ENCODE measurements around the gene GPR108.

Gene GPR108

DNA sequence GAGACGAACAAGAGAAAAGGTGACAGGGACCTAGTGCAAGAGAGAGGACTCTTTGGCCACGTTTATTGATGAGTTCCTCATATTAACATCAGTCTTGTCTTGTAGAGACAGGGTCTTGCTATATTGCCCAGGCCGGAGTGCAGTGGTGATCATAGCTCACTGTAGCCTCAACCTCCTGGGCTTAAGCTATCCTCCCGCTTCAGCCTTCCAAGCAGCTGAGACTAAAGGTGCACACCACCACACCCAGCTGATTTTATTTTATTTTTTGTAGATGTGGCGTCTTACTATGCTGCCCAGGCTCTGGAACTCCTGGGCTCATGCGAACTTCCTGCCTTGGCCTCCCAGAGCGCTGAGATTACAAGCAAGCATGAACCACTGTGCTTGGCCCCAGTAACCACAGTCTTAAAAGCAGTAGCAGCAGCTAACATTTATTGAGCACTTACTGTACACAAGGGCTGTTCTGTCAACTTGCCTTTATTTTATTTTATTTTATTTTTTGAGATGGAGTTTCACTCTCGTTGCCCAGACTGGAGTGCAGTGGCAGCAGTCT is 30.9 kb upstream of the GPR108 start:
- Histone ChIP-seq H3K4me3 (ENCODE audit: low read length, poor library complexity, severe bottlenecking) (no peak overlapping the region), H4K20me1 (ENCODE audit: insufficient read depth, low read length, poor library complexity, severe bottlenecking) (peaks cover 4% of the 10 kb centered on the region), H3K36me3 (ENCODE audit: insufficient read depth, low read length) (no peaks in the 10 kb centered on the region), H3K27me3 (ENCODE audit: insufficient read depth, low read length, poor library complexity, severe bottlenecking) (no peaks in the 10 kb centered on the region), H3F3A (ENCODE audit: low read depth) (peaks cover 10% of the 10 kb centered on the region; the same call in 1 of the 2 replicates), H3K9me2 (replicated peaks; ENCODE audit: low read depth, low read length) (no peaks in the 10 kb centered on the region), H2AFZ (ENCODE audit: low read length) (no peak overlapping the region), H3K4me1 (ENCODE audit: insufficient read depth, low read length, poor library complexity, severe bottlenecking) (peaks cover 13% of the 10 kb centered on the region), H3K79me2 (ENCODE audit: insufficient read depth, low read length) (peaks cover 6% of the 10 kb centered on the region; the same call in 1 of the 2 replicates), H3K4me2 (ENCODE audit: low read depth, low read length, poor library complexity, severe bottlenecking) (peak overlapping the region; percentile 92), H3K9me3 (ENCODE audit: insufficient read depth, low read depth, low read length) (no peaks in the 10 kb centered on the region), H3K9ac (ENCODE audit: low read depth, low read length, poor library complexity, severe bottlenecking) (no peak overlapping the region)
- TF ChIP-seq CTCF (conservative IDR thresholded peaks at IDR 0.05; ENCODE audit: low read length) (no peak), EZH2phosphoT487 (IDR thresholded peaks at IDR 0.05; ENCODE audit: borderline replicate concordance) (no peak)

- H3K9me2 ChIP-seq (replicated peaks; ENCODE audit: low read depth, low read length), result no peaks in the 10 kb centered on the region
- H3K4me2 ChIP-seq (ENCODE audit: low read depth, low read length, poor library complexity, severe bottlenecking), result peak within 1 kb of the TSS; percentile 92
- peak within 1 kb of the TSS; percentile 63 for H3K9ac ChIP-seq (ENCODE audit: low read depth, low read length, poor library complexity, severe bottlenecking)
- peak within 1 kb of the TSS; percentile 95 for H2AFZ ChIP-seq (ENCODE audit: low read length)
- H3K36me3 ChIP-seq (ENCODE audit: insufficient read depth, low read length), result no peaks in the 10 kb centered on the region
- H3K9me3 ChIP-seq (ENCODE audit: insufficient read depth, low read depth, low read length), result no peaks in the 10 kb centered on the region
- peak within 1 kb of the TSS; percentile 82 for H3K4me3 ChIP-seq (ENCODE audit: low read length, poor library complexity, severe bottlenecking)
- TF ChIP-seq CTCF (conservative IDR thresholded peaks at IDR 0.05; ENCODE audit: low read length), result no peak
- TF ChIP-seq EZH2phosphoT487 (IDR thresholded peaks at IDR 0.05; ENCODE audit: borderline replicate concordance), result no peak
- H4K20me1 ChIP-seq (ENCODE audit: insufficient read depth, low read length, poor library complexity, severe bottlenecking), result no peaks in the 10 kb centered on the region
- no peaks in the 10 kb centered on the region for H3K79me2 ChIP-seq (ENCODE audit: insufficient read depth, low read length)
- peaks cover 7% of the 10 kb centered on the region; the same call in 1 of the 2 replicates for H3F3A ChIP-seq (ENCODE audit: low read depth)
- no peaks in the 10 kb centered on the region for H3K27me3 ChIP-seq (ENCODE audit: insufficient read depth, low read length, poor library complexity, severe bottlenecking)
- peaks cover 13% of the 10 kb centered on the region for H3K4me1 ChIP-seq (ENCODE audit: insufficient read depth, low read length, poor library complexity, severe bottlenecking)
Observed at GRCh38 chr19:6767357-6768235, 30.2 kb upstream of the GPR108 start, which contains the start of gene SH2D3A. TSS of gene SH2D3A (minus strand) at chr19:6767435. CDS start at chr19:6763748, 3,687 bp downstream.

DNA sequence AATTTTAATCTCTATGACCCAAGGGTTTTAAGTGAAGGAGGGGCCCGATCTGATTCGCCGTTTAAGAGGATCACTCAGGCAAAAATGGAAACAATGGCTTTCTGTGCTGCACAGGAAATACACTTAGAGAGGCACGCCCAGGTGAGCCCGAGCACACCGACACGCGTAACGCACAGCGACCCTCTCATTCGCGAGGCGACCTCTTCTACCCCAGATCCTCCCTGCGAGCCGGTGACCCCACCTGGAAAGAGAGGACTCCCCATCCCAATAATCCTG is 29.6 kb upstream of the GPR108 start:
- Histone ChIP-seq H3K9me2 (replicated peaks; ENCODE audit: low read depth, low read length) (no peaks in the 10 kb centered on the region), H4K20me1 (ENCODE audit: insufficient read depth, low read length, poor library complexity, severe bottlenecking) (no peaks in the 10 kb centered on the region), H3K79me2 (ENCODE audit: insufficient read depth, low read length) (no peaks in the 10 kb centered on the region), H2AFZ (ENCODE audit: low read length) (peak overlapping the region; percentile 95), H3K4me1 (ENCODE audit: insufficient read depth, low read length, poor library complexity, severe bottlenecking) (peaks cover 13% of the 10 kb centered on the region), H3F3A (ENCODE audit: low read depth) (peaks cover 7% of the 10 kb centered on the region; the same call in 1 of the 2 replicates), H3K9ac (ENCODE audit: low read depth, low read length, poor library complexity, severe bottlenecking) (peak overlapping the region; percentile 63), H3K27me3 (ENCODE audit: insufficient read depth, low read length, poor library complexity, severe bottlenecking) (no peaks in the 10 kb centered on the region), H3K4me3 (ENCODE audit: low read length, poor library complexity, severe bottlenecking) (peak overlapping the region; percentile 82), H3K9me3 (ENCODE audit: insufficient read depth, low read depth, low read length) (no peaks in the 10 kb centered on the region), H3K36me3 (ENCODE audit: insufficient read depth, low read length) (no peaks in the 10 kb centered on the region), H3K4me2 (ENCODE audit: low read depth, low read length, poor library complexity, severe bottlenecking) (peak overlapping the region; percentile 92)
- no peak for TF ChIP-seq CTCF (conservative IDR thresholded peaks at IDR 0.05; ENCODE audit: low read length)
- TF ChIP-seq EZH2phosphoT487 (IDR thresholded peaks at IDR 0.05; ENCODE audit: borderline replicate concordance), result no peak
